ENCODE data around the gene RAMP1. TPM values are rescaled to one million over a fixed set of nuclear protein-coding genes. Genes with fewer than 3 reads are reported as not detected.

The RAMP1 gene
- total and polyA plus RNA-seq, 2 donors (not counting 1 experiment from before 2014, with no cell fraction given): 15.7 TPM; not detected in 1

GRCh38 chr2:237882510-237883481 lies 23.4 kb downstream of the RAMP1 start:
- DNase-seq: no peak
- Histone ChIP-seq H3K9ac (ENCODE audit: low read length) (no peak overlapping the region), H3K36me3 (replicated peaks in 1 of 2; ENCODE audit: control extremely low read depth in 1 of 2, control insufficient read depth in 1 of 2, extremely low read depth in 1 of 2, insufficient read depth in 2 of 2, low read length in 1 of 2) (no peaks in the 10 kb centered on the region), H3K79me2 (ENCODE audit: control insufficient read depth, insufficient read depth, low read length) (no peaks in the 10 kb centered on the region), H3K4me2 (replicated peaks; ENCODE audit: low read depth, low read length, poor library complexity, severe bottlenecking) (no peak overlapping the region), H3K27me3 (replicated peaks in 1 of 4; ENCODE audit: control extremely low read depth in 1 of 4, control insufficient read depth in 3 of 4, insufficient read depth in 4 of 4, low read length in 3 of 4) (no peaks in the 10 kb centered on the region), H3K4me3 (ENCODE audit: control extremely low read depth in 1 of 5, extremely low read depth in 1 of 5, insufficient read depth in 1 of 5, low read depth in 2 of 5, low read length in 4 of 5) (no peak overlapping the region), H2AFZ (ENCODE audit: insufficient read depth, low read depth, low read length, poor library complexity, severe bottlenecking) (no peak overlapping the region), H4K20me1 (ENCODE audit: control insufficient read depth, insufficient read depth, low read length, poor library complexity, severe bottlenecking) (no peaks in the 10 kb centered on the region), H3K4me1 (ENCODE audit: control insufficient read depth in 2 of 2, insufficient read depth in 2 of 2, low read length in 2 of 2) (no peaks in the 10 kb centered on the region), H3K27ac (ENCODE audit: low read length in 2 of 2) (no peak overlapping the region), H3K9me3 (ENCODE audit: control extremely low read depth in 1 of 3, control insufficient read depth in 2 of 3, insufficient read depth in 1 of 3, low read length in 2 of 3) (peaks cover 0 to 3% (median 0%) of the 10 kb centered on the region in 3 donors)
- no peaks in the 10 kb centered on the region for H3K9me3 Mint-ChIP-seq (ENCODE audit: insufficient read depth)
- intact Hi-C loops (cut with micrococcal nuclease): no loop called here
- ChIA-PET CTCF (interaction anchor here (1.5 kb wide), 1 partner anchor 40 kb away, joined by 5 read pairs; no protein-coding TSS in a partner anchor), POLR2A (interaction anchor here (1.0 kb wide), 1 partner anchor 11 kb away, joined by 9 read pairs; no protein-coding TSS in a partner anchor)
- no peak overlapping the region for H3K4me3 Mint-ChIP-seq
- no peak for TF ChIP-seq CTCF (IDR thresholded peaks at IDR 0.05)
- no peak for TF ChIP-seq EZH2 (IDR thresholded peaks at IDR 0.05; ENCODE audit: borderline replicate concordance, insufficient read depth, low read depth, low read length, poor library complexity, severe bottlenecking)
- no peaks in the 10 kb centered on the region for H3K27me3 Mint-ChIP-seq
- 90% methylated on average over 20 of the region's 20 CpGs for WGBS (ENCODE audit: insufficient coverage)
- no peak for ATAC-seq (ENCODE audit: low read depth)
- H3K27ac Mint-ChIP-seq: no peak overlapping the region
- no peaks in the 10 kb centered on the region for H3K4me1 Mint-ChIP-seq

GRCh38 chr2:237883951-237884446 lies 24.6 kb downstream of the RAMP1 start:
- no peaks in the 10 kb centered on the region for H3K27me3 ChIP-seq (replicated peaks in 1 of 4; ENCODE audit: control extremely low read depth in 1 of 4, control insufficient read depth in 3 of 4, insufficient read depth in 4 of 4, low read length in 3 of 4)
- POLR2A ChIA-PET: no interaction called here

More at GRCh38 chr2:237883951-237884446, 24.6 kb downstream of the RAMP1 start:
- H3K4me2 ChIP-seq (replicated peaks; ENCODE audit: low read depth, low read length, poor library complexity, severe bottlenecking): no peak overlapping the region
- no peaks in the 10 kb centered on the region for H3K79me2 ChIP-seq (ENCODE audit: control insufficient read depth, insufficient read depth, low read length)
- no peak overlapping the region for H3K4me3 ChIP-seq (ENCODE audit: control extremely low read depth in 1 of 5, extremely low read depth in 1 of 5, insufficient read depth in 1 of 5, low read depth in 2 of 5, low read length in 4 of 5)
- no peak overlapping the region for H3K27ac ChIP-seq (ENCODE audit: low read length in 2 of 2)
- Mint-ChIP-seq H3K27me3 (no peaks in the 10 kb centered on the region), H3K27ac (no peak overlapping the region), H3K9me3 (ENCODE audit: insufficient read depth) (no peaks in the 10 kb centered on the region), H3K4me3 (no peak overlapping the region), H3K4me1 (no peaks in the 10 kb centered on the region)
- no peaks in the 10 kb centered on the region for H3K36me3 ChIP-seq (replicated peaks in 1 of 2; ENCODE audit: control extremely low read depth in 1 of 2, control insufficient read depth in 1 of 2, extremely low read depth in 1 of 2, insufficient read depth in 2 of 2, low read length in 1 of 2)
- no peak for ATAC-seq (ENCODE audit: low read depth)
- H3K4me1 ChIP-seq (ENCODE audit: control insufficient read depth in 2 of 2, insufficient read depth in 2 of 2, low read length in 2 of 2): no peaks in the 10 kb centered on the region
- intact Hi-C loops (cut with micrococcal nuclease): no loop called here
- DNase-seq: no peak
- no peaks in the 10 kb centered on the region for H4K20me1 ChIP-seq (ENCODE audit: control insufficient read depth, insufficient read depth, low read length, poor library complexity, severe bottlenecking)
- H3K9me3 ChIP-seq (ENCODE audit: control extremely low read depth in 1 of 3, control insufficient read depth in 2 of 3, insufficient read depth in 1 of 3, low read length in 2 of 3): peaks cover 0 to 3% (median 0%) of the 10 kb centered on the region in 3 donors
- WGBS (ENCODE audit: insufficient coverage): 94% methylated on average over 3 of the region's 10 CpGs
- H2AFZ ChIP-seq (ENCODE audit: insufficient read depth, low read depth, low read length, poor library complexity, severe bottlenecking): no peak overlapping the region
- CTCF ChIA-PET: interaction anchor here (1.5 kb wide), 1 partner anchor 39 kb away, joined by 5 read pairs; no protein-coding TSS in a partner anchor
- no peak for TF ChIP-seq CTCF (IDR thresholded peaks at IDR 0.05)
- TF ChIP-seq EZH2 (IDR thresholded peaks at IDR 0.05; ENCODE audit: borderline replicate concordance, insufficient read depth, low read depth, low read length, poor library complexity, severe bottlenecking): no peak
- no peak overlapping the region for H3K9ac ChIP-seq (ENCODE audit: low read length)

Measured in B cell (primary cell).